GM12891 (cell line): ENCODE results near the gene NYAP2.

Experiments used
- POLR2A ChIP-seq: IDR thresholded peaks from 2 replicates; pipeline ENCODE4 v1.6.1; 2011; ENCODE audit warnings: low read depth, low read length, control low read depth
- POLR2AphosphoS5 ChIP-seq: IDR thresholded peaks from 2 replicates; pipeline ENCODE4 v1.6.1; 2011; ENCODE audit warnings: low read depth, low read length, control low read depth
- SPI1 ChIP-seq: IDR thresholded peaks from 2 replicates; pipeline ENCODE4 v1.6.1; 2011; ENCODE audit warnings: low read depth, low read length, control low read depth

DNA sequence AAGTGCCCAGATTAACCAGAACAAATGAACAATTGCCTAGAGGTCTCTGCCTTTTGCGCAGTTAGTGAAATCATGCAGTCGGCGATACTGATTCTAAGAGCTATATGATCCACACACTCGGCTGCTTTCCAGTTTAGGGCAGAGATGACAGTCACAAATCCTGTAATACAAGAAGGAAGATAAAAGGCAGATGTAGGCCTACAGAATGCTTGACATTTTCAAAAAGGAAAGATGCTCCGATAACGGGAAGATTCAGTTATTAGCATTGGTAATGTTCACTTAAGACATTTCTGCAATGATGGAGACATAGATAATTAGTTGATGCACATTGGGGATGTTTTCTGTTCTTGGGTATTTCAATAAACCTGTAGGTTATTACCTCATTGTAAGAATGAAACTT is 19.5 kb downstream of the NYAP2 start:
- TF ChIP-seq POLR2AphosphoS5 = no peak
- no peak for TF ChIP-seq POLR2A
- no peak for TF ChIP-seq SPI1
